Measurements from ENCODE around the gene CLIP2. TPM values are rescaled to one million over a fixed set of nuclear protein-coding genes. Genes with fewer than 3 reads are reported as not detected.
"Not testable (repeated sequence)": the region's sequence is repeated elsewhere in the genome, so short reads cannot be mapped to it uniquely, and the experiment has no call there.

The CLIP2 gene
- total RNA-seq, 1 donor, result 31.9 TPM

DNA sequence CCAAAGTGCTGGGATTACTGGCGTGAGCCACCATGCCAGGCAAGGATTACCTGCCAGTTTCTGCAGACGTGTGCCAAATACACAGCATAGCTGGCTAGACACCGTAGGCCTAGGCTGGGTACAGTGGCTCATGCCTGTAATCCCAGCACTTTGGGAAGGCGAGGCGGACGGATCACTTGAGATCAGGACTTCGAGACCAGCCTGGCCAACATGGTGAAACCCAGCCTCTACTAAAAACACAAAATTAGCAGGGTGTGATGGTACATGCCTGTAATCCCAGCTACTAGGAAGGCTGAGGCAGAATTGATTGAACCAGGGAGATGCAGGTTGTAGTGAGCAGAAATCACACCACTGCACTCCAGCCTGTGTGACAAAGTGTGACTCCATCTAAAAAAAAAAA lies 35.9 kb upstream of the CLIP2 start:
- H3K4me3 ChIP-seq (ENCODE audit: low read depth, low read length), result peak overlapping the region; percentile 98
- no peak for DNase-seq (ENCODE audit: low read depth)
- TF ChIP-seq, protein P1, sequence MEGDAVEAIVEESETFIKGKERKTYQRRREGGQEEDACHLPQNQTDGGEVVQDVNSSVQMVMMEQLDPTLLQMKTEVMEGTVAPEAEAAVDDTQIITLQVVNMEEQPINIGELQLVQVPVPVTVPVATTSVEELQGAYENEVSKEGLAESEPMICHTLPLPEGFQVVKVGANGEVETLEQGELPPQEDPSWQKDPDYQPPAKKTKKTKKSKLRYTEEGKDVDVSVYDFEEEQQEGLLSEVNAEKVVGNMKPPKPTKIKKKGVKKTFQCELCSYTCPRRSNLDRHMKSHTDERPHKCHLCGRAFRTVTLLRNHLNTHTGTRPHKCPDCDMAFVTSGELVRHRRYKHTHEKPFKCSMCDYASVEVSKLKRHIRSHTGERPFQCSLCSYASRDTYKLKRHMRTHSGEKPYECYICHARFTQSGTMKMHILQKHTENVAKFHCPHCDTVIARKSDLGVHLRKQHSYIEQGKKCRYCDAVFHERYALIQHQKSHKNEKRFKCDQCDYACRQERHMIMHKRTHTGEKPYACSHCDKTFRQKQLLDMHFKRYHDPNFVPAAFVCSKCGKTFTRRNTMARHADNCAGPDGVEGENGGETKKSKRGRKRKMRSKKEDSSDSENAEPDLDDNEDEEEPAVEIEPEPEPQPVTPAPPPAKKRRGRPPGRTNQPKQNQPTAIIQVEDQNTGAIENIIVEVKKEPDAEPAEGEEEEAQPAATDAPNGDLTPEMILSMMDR (IDR thresholded peaks at IDR 0.05; ENCODE audit: insufficient read depth, low read length), result no peak

DNA sequence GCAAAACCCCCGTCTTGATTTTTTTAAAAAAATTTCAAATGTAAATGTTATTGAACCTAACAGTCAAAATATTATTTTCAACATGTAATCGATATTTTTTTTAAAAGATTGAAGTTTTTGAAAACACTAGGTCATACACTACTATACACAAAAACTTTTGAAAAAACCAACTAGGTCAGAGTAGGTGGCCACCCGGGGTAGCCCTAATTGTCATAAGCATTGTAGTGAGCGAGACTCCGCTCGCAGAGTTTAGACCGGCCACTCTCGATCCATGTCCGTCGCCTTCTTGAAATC lies 35.4 kb upstream of the CLIP2 start:
- DNase-seq (ENCODE audit: low read depth), result no peak
- TF ChIP-seq, protein P1 (IDR thresholded peaks at IDR 0.05; ENCODE audit: insufficient read depth, low read length), result no peak
- H3K4me3 ChIP-seq (ENCODE audit: low read depth, low read length), result peak overlapping the region; percentile 98

DNA sequence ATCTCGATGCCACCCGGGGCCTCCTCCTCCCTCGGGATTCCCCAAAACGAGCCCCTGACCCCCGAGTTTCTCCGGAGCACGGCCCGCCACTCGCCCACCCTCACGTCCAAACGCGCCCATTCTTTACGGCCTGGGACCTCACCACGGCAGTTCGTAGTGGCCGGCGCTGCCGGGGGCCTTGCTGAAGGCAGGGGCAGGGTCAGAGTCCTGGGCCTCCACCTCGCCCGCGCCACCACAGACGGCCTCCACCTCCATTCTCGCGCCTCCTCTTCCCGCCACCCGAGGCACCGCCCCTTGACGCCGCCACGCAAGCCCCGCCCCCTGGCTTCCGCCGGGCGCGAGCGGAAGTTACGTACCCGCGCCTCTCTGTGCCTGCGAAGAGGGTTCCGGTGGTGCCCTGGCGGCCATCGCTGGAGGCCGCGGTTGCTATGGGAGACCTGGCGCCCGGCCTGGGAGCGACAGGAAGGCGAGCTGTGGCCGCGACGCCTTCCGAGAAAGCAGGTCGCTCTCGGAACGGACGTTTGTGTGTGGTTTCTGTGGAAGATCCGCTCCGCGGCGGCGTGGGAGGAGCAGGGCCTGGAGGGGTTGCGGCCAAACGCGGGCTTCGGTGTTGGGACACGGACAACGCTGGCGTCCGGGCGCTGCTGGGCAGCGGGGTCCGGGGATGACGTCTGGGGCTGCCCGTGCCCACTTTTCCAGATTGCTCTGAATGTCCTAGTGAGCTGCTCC lies 34.9 kb upstream of the CLIP2 start, which contains the start of gene RFC2:
Gene RFC2, minus strand, starts transcription at position 271 of the 729 bp plus-strand sequence. Its CDS starts 16 bp downstream, at position 255.
- peak within 1 kb of the TSS; percentile 98 for H3K4me3 ChIP-seq (ENCODE audit: low read depth, low read length)
- peak; percentile 94 for DNase-seq (ENCODE audit: low read depth)
- TF ChIP-seq, protein P1 (IDR thresholded peaks at IDR 0.05; ENCODE audit: insufficient read depth, low read length), result peak; percentile 4

GRCh38 chr7:74254858-74255379 lies 34.3 kb upstream of the CLIP2 start:
- H3K4me3 ChIP-seq (ENCODE audit: low read depth, low read length), result peak overlapping the region; percentile 98
- DNase-seq (ENCODE audit: low read depth), result no peak
- TF ChIP-seq, protein P1 (IDR thresholded peaks at IDR 0.05; ENCODE audit: insufficient read depth, low read length), result no peak

GRCh38 chr7:74255461-74255860 lies 33.7 kb upstream of the CLIP2 start:
- H3K4me3 ChIP-seq (ENCODE audit: low read depth, low read length), result peak overlapping the region; percentile 98
- DNase-seq (ENCODE audit: low read depth), result not testable (repeated sequence)

DNA sequence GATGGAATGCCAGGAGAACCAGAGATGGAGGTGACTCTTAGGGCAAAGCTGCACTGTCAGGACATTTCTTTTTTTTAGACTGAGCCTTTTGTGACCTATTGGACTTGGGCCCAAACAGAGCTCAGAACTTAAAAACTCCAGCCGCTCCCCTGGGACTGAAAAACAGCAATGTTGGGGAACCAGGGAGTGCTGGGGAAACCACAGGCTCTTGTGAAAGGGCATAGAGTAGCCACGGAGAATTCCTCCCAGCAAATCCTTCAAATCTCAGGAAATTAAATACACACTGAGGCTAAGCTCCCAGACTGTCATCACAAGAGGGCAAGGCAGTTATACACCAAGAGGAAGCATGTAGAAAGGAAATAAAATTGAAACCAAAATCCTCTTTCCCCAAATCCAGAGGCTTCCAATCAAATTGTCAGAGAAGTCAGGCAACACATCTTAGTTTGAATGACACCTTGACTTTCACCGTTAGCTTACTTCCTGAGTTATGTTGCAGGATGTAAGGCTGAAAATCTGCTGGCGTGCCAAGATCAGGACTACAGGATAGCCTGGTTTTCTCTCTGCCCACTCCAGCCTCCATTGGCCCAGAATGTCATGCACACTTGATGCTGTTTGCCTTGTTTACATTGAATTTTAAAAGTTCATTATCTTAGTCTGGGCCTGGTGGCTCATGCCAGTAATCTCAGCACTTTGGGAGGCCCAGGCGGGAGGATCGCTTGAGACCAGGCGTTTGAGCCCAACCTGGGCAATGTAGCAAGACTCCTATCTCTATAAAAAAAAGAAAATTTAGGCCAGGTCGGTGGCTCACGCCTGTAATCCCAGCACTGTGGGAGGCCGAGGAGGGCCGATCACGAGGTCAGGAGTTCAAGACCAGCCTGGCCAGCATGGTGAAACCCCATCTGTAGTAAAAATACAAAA lies 32.5 kb upstream of the CLIP2 start:
- TF ChIP-seq, protein P1 (IDR thresholded peaks at IDR 0.05; ENCODE audit: insufficient read depth, low read length), result no peak
- H3K4me3 ChIP-seq (ENCODE audit: low read depth, low read length), result no peak overlapping the region
- DNase-seq (ENCODE audit: low read depth), result peak; percentile 86

DNA sequence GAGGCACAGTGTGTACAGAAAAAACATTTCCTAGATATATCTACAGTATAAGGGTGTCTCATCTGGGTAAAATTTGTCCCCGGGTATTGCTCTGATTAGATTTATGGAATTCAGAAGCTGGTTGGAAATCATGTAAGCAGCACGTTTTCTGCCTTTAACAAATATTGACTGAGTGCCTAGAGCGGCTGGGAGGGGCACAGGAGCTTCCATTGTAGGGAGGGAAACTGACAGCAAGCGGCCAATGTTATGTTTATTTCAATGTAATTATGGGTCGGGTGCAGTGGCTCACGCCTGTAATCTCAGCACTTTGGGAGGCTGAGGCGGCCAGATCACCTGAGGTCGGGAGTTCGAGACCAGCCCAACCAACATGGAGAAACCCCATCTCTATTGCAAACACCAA lies 30.6 kb upstream of the CLIP2 start:
- H3K4me3 ChIP-seq (ENCODE audit: low read depth, low read length), result no peak overlapping the region
- TF ChIP-seq, protein P1 (IDR thresholded peaks at IDR 0.05; ENCODE audit: insufficient read depth, low read length), result no peak
- no peak for DNase-seq (ENCODE audit: low read depth)

All from fibroblast of the aortic adventitia (primary cell).